Stimulated activated CD4-positive, alpha-beta T cell treated with anti-CD3 and anti-CD28 coated beads, Interleukin-2, amount 100 ng/mL, for 4 hours (primary cell): ENCODE results near the gene CYP17A1.
"Not testable (repeated sequence)": the region's sequence is repeated elsewhere in the genome, so short reads cannot be mapped to it uniquely, and the experiment has no call there.

Experiments
- DNase-seq: peaks from one replicate; pipeline ENCODE4 v3.0.0-alpha.2; 2020; ENCODE audit warnings: low read depth

CYP17A1 gene

GRCh38 chr10:102837230-102837721 lies at the start of gene CYP17A1:
Gene CYP17A1, minus strand, starts transcription at chr10:102837413. Its CDS starts 52 bp downstream, at chr10:102837361.
- no peak for DNase-seq

- no peak for DNase-seq
Observed at GRCh38 chr10:102880256-102880655, 43.0 kb upstream of the CYP17A1 start.

GRCh38 chr10:102878629-102879028 lies 41.4 kb upstream of the CYP17A1 start:
- DNase-seq: no peak

- no peak for DNase-seq
Observed at GRCh38 chr10:102876747-102877153, 39.5 kb upstream of the CYP17A1 start.

- DNase-seq: no peak
Observed at GRCh38 chr10:102872163-102872562, 35.0 kb upstream of the CYP17A1 start.

- DNase-seq: no peak
Observed at GRCh38 chr10:102870221-102870620, 33.0 kb upstream of the CYP17A1 start.

GRCh38 chr10:102869258-102870198 lies 32.3 kb upstream of the CYP17A1 start, which contains the start of gene AS3MT:
Gene AS3MT, plus strand, starts transcription at chr10:102869470. Its CDS starts 123 bp downstream, at chr10:102869593.
- DNase-seq: no peak

GRCh38 chr10:102868911-102869257 lies 31.7 kb upstream of the CYP17A1 start:
- DNase-seq: no peak

GRCh38 chr10:102865620-102866019 lies 28.4 kb upstream of the CYP17A1 start:
- no peak for DNase-seq

GRCh38 chr10:102863660-102864059 lies 26.4 kb upstream of the CYP17A1 start:
- no peak for DNase-seq

GRCh38 chr10:102859911-102860310 lies 22.7 kb upstream of the CYP17A1 start:
- no peak for DNase-seq

GRCh38 chr10:102856758-102857424 lies 19.7 kb upstream of the CYP17A1 start:
- DNase-seq: no peak

GRCh38 chr10:102855731-102856436 lies 18.7 kb upstream of the CYP17A1 start:
- not testable (repeated sequence) for DNase-seq

GRCh38 chr10:102853237-102853636 lies 16.0 kb upstream of the CYP17A1 start:
- DNase-seq: not testable (repeated sequence)

- no peak for DNase-seq
Observed at GRCh38 chr10:102850025-102850518, 12.9 kb upstream of the CYP17A1 start.

GRCh38 chr10:102845352-102845902 lies 8.2 kb upstream of the CYP17A1 start:
- DNase-seq: no peak

- not testable (repeated sequence) for DNase-seq
Observed at GRCh38 chr10:102844190-102844776, 7.1 kb upstream of the CYP17A1 start.

GRCh38 chr10:102843139-102843538 lies 5.9 kb upstream of the CYP17A1 start:
- DNase-seq: not testable (repeated sequence)

- no peak for DNase-seq
Observed at GRCh38 chr10:102841827-102842345, 4.7 kb upstream of the CYP17A1 start.

GRCh38 chr10:102838276-102838927 lies 1.2 kb upstream of the CYP17A1 start:
- DNase-seq: not testable (repeated sequence)
